GM18909 (cell line): ENCODE results near the gene IL1F10.

Experiments used
- ATAC-seq: cut with Tn5 transposase; IDR thresholded peaks from one replicate; pipeline ENCODE4 v1.9.1; 2021; ENCODE audit warnings: mild to moderate bottlenecking; ENCODE audit not compliant: unreplicated experiment, poor library complexity

The IL1F10 gene

GRCh38 chr2:113105047-113105785, 37.4 kb downstream of the IL1F10 start:
- no peak for ATAC-seq

- ATAC-seq, result no peak
Observed at GRCh38 chr2:113111121-113111520, 43.4 kb downstream of the IL1F10 start.

- ATAC-seq, result no peak
Observed at GRCh38 chr2:113111823-113112287, 44.1 kb downstream of the IL1F10 start.

- no peak for ATAC-seq
Observed at GRCh38 chr2:113112441-113112840, 44.7 kb downstream of the IL1F10 start.

GRCh38 chr2:113112871-113113270, 45.1 kb downstream of the IL1F10 start:
- no peak for ATAC-seq

GRCh38 chr2:113113807-113114206, 46.0 kb downstream of the IL1F10 start:
- no peak for ATAC-seq

GRCh38 chr2:113114224-113114945, 46.6 kb downstream of the IL1F10 start:
- ATAC-seq, result no peak

- ATAC-seq, result no peak
Observed at GRCh38 chr2:113114996-113115395, 47.2 kb downstream of the IL1F10 start.

GRCh38 chr2:113116100-113116958, 48.6 kb downstream of the IL1F10 start:
- peak; percentile 48 for ATAC-seq

- no peak for ATAC-seq
Observed at GRCh38 chr2:113117541-113118262, 49.9 kb downstream of the IL1F10 start.

GRCh38 chr2:113118263-113118657, 50.5 kb downstream of the IL1F10 start:
- ATAC-seq, result no peak

GRCh38 chr2:113119111-113119510, 51.3 kb downstream of the IL1F10 start:
- ATAC-seq, result no peak

GRCh38 chr2:113120861-113121260, 53.1 kb downstream of the IL1F10 start:
- no peak for ATAC-seq

- no peak for ATAC-seq
Observed at GRCh38 chr2:113122364-113122763, 54.6 kb downstream of the IL1F10 start.

- no peak for ATAC-seq
Observed at GRCh38 chr2:113123726-113124125, 56.0 kb downstream of the IL1F10 start.

GRCh38 chr2:113124181-113124961, 56.6 kb downstream of the IL1F10 start:
- peak; percentile 63 for ATAC-seq
